CD14-positive monocyte (primary cell): Measurements from ENCODE around the gene SCN7A. TPM values are rescaled to one million over a fixed set of nuclear protein-coding genes. Genes with fewer than 3 reads are reported as not detected.

Experiments
- DNase-seq, 3 donors: peaks; one replicate each; pipeline ENCODE4 v3.0.0-alpha.2; 2011 to 2022
- H2AFZ ChIP-seq: 2 replicates; pipeline ENCODE4 v1.6.0; 2012; ENCODE audit warnings: mild to moderate bottlenecking, low read depth, low read length, inconsistent platforms; ENCODE audit not compliant: insufficient read depth, poor library complexity, severe bottlenecking
- H3K27ac ChIP-seq, 2 donors: 1 replicate in 1 of 2; 2 replicates in 1 of 2; pipeline ENCODE4 v1.5.1; 2012 to 2013; ENCODE audit warnings: low read length in 2 of 2, control low read depth in 1 of 2, inconsistent platforms in 1 of 2, low read depth in 1 of 2, mild to moderate bottlenecking in 1 of 2
- H3K27me3 ChIP-seq, 2 donors: one replicate each; pipeline versions ENCODE4 v1.6.0 to v1.6.1; 2011 to 2013; ENCODE audit warnings: low read length in 2 of 2; ENCODE audit not compliant: control insufficient read depth in 2 of 2, insufficient read depth in 2 of 2
- H3K36me3 ChIP-seq, 2 donors: replicated peaks in 1 of 2; 1 replicate in 1 of 2; 2 replicates in 1 of 2; pipeline versions ENCODE4 v1.5.1 to v1.6.1; 2012 to 2013; ENCODE audit warnings: low read length in 2 of 2, control low read depth in 1 of 2, inconsistent platforms in 1 of 2, mild to moderate bottlenecking in 1 of 2; ENCODE audit not compliant: insufficient read depth in 2 of 2, control insufficient read depth in 1 of 2
- H3K4me1 ChIP-seq, 2 donors: 1 replicate in 1 of 2; 2 replicates in 1 of 2; pipeline versions ENCODE4 v1.5.1 to v1.6.1; 2012 to 2013; ENCODE audit warnings: low read length in 2 of 2, control low read depth in 1 of 2, inconsistent platforms in 1 of 2, mild to moderate bottlenecking in 1 of 2, moderate library complexity in 1 of 2; ENCODE audit not compliant: insufficient read depth in 2 of 2, control insufficient read depth in 1 of 2
- H3K4me2 ChIP-seq: replicated peaks from 2 replicates; pipeline ENCODE3; 2012; ENCODE audit warnings: low read length, moderate library complexity, mild to moderate bottlenecking; ENCODE audit not compliant: poor library complexity, severe bottlenecking; ENCODE audit errors: extremely low read depth
- H3K4me3 ChIP-seq, 3 experiments: fragments of 200-600 bp in 1 of 3; sonication (generic) in 1 of 3; replicated peaks in 1 of 3; 1 replicate in 2 of 3; 2 replicates in 1 of 3; pipeline ENCODE4 v1.5.1; 2011 to 2013; ENCODE audit warnings: low read length in 3 of 3, mild to moderate bottlenecking in 3 of 3, control low read depth in 2 of 3, low read depth in 2 of 3, inconsistent platforms in 1 of 3, moderate library complexity in 1 of 3
- H3K79me2 ChIP-seq: 2 replicates; pipeline ENCODE4 v1.6.0; 2012; ENCODE audit warnings: mild to moderate bottlenecking, control low read depth, inconsistent platforms, low read length, moderate library complexity; ENCODE audit not compliant: insufficient read depth
- H3K9ac ChIP-seq: 2 replicates; pipeline ENCODE4 v1.6.0; 2017; ENCODE audit warnings: low read length, mild to moderate bottlenecking; ENCODE audit not compliant: insufficient read depth, poor library complexity, severe bottlenecking
- H3K9me3 ChIP-seq, 2 donors: replicated peaks in 1 of 2; 1 replicate in 1 of 2; 2 replicates in 1 of 2; pipeline versions ENCODE4 v1.5.1 to v1.6.1; 2012 to 2013; ENCODE audit warnings: low read length in 2 of 2, control low read depth in 1 of 2; ENCODE audit not compliant: control insufficient read depth in 1 of 2, insufficient read depth in 1 of 2
- H4K20me1 ChIP-seq: 2 replicates; pipeline ENCODE4 v1.6.0; 2012; ENCODE audit warnings: mild to moderate bottlenecking, low read length, control low read depth, moderate library complexity; ENCODE audit not compliant: insufficient read depth
- H3K27ac Mint-ChIP-seq, 7 donors: one replicate each; pipeline ENCODE4 v1.8.0; 2020; ENCODE audit warnings: mild to moderate bottlenecking in 7 of 7, mixed read lengths in 7 of 7, moderate library complexity in 6 of 7, inconsistent platforms in 2 of 7
- H3K27me3 Mint-ChIP-seq, 3 donors: one replicate each; pipeline ENCODE4 v1.8.0; 2021 to 2022; ENCODE audit warnings: low read depth in 3 of 3, mild to moderate bottlenecking in 3 of 3, mixed read lengths in 3 of 3, moderate library complexity in 3 of 3, inconsistent platforms in 1 of 3
- H3K36me3 Mint-ChIP-seq, 2 donors: one replicate each; pipeline ENCODE4 v1.8.0; 2020; ENCODE audit warnings: mixed read lengths in 2 of 2, inconsistent platforms in 1 of 2, mild to moderate bottlenecking in 1 of 2
- H3K4me1 Mint-ChIP-seq: one replicate; pipeline ENCODE4 v1.8.0; 2020; ENCODE audit warnings: mild to moderate bottlenecking, mixed read lengths
- H3K4me3 Mint-ChIP-seq, 2 donors: one replicate each; pipeline ENCODE4 v1.8.0; 2020; ENCODE audit warnings: mild to moderate bottlenecking in 2 of 2, mixed read lengths in 2 of 2, moderate library complexity in 1 of 2
- H3K9me3 Mint-ChIP-seq, 7 donors: one replicate each; pipeline ENCODE4 v1.8.0; 2020 to 2022; ENCODE audit warnings: mixed read lengths in 7 of 7, mild to moderate bottlenecking in 6 of 7, moderate library complexity in 6 of 7, inconsistent platforms in 2 of 7
- WGBS: methylation state at CpG from one replicate; pipeline ENCODE4 v1.1.5; 2013; ENCODE audit warnings: missing lambda C conversion rate; ENCODE audit not compliant: insufficient coverage; 5-methylcytosine and 5-hydroxymethylcytosine counted together
- intact Hi-C, 2 donors: fragments of 100-400 bp; cut with micrococcal nuclease; formaldehyde crosslinking; loops; one replicate each; pipeline versions ENCODE4 v1.15.0 to v1.15.1; 2023
- polyA plus RNA-seq, 3 donors: library from polyadenylated mRNA; depleted of rRNA in 1 of 3; unstranded in 2 of 3; stranded (reverse) in 1 of 3; fragments of 300-500 nt in 2 of 3; fragments of >200 nt in 1 of 3; fragmentation: Illumina TruSeq in 2 of 3; gene quantifications; 1 replicate in 2 of 3; 2 replicates in 1 of 3; pipeline ENCODE4 v1.2.3, GENCODE V29; 2012 to 2021
- TF ChIP-seq, protein P1 (sequence below): fragments of 200-600 bp; IDR thresholded peaks from one replicate; pipeline ENCODE4 v1.8.0; 2022; ENCODE audit warnings: antibody characterized with exemption, mild to moderate bottlenecking

The SCN7A gene
- polyA plus RNA-seq, 3 donors = not detected

DNA sequence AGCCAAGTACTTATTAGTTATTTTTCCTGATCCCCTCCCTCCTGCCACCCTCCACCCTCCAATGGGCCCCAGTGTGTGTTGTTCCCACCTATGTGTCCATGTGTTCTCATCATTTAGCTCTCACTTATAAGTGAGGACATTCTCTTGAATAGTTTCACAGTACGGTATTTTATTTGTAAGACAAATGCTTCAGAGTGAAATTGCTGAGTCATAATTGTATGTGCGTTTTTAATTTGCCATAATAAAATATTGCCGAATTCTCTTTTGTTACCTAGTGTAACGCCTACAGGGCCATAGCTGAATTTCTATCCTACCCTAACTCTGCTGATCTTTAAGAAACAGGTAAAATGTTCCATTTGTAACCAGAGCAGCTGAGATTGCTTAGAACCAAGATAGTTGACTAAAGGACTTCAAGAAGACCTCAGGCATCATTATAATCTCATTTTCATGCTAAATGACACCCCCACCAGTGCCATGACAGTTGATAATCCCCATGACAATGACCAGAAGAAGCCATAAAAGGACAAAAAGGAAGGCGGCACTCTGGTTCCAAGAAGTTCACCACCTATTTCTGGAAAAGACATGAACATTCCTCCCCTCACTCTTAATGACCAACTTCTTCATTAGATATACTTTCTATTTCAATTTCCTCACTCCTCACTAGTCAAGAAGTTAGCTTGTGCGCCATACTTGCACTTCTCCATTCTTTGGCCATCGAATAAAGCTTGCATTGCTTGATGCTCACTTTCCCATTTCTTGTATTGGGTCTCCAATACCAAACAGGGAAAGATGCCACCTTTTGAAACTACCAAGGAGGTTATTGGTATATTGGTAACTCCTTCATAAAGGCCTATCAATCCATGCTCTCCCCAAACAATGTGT, 136.7 kb downstream of the SCN7A start:
- Histone ChIP-seq H4K20me1 (no peaks in the 10 kb centered on the region), H3K4me3 (no peak overlapping the region), H2AFZ (no peak overlapping the region), H3K27ac (no peak overlapping the region), H3K27me3 (no peaks in the 10 kb centered on the region), H3K36me3 (no peaks in the 10 kb centered on the region), H3K9me3 (no peaks in the 10 kb centered on the region), H3K4me2 (no peak overlapping the region), H3K4me1 (no peaks in the 10 kb centered on the region), H3K9ac (no peak overlapping the region), H3K79me2 (no peaks in the 10 kb centered on the region)
- no peak for DNase-seq
- peaks cover 0 to 1% (median 0%) of the 10 kb centered on the region in 3 donors for H3K27me3 Mint-ChIP-seq
- 100% methylated on average over 1 of the region's 7 CpGs for WGBS
- H3K36me3 Mint-ChIP-seq = no peaks in the 10 kb centered on the region
- H3K4me1 Mint-ChIP-seq = no peaks in the 10 kb centered on the region
- TF ChIP-seq, protein P1, sequence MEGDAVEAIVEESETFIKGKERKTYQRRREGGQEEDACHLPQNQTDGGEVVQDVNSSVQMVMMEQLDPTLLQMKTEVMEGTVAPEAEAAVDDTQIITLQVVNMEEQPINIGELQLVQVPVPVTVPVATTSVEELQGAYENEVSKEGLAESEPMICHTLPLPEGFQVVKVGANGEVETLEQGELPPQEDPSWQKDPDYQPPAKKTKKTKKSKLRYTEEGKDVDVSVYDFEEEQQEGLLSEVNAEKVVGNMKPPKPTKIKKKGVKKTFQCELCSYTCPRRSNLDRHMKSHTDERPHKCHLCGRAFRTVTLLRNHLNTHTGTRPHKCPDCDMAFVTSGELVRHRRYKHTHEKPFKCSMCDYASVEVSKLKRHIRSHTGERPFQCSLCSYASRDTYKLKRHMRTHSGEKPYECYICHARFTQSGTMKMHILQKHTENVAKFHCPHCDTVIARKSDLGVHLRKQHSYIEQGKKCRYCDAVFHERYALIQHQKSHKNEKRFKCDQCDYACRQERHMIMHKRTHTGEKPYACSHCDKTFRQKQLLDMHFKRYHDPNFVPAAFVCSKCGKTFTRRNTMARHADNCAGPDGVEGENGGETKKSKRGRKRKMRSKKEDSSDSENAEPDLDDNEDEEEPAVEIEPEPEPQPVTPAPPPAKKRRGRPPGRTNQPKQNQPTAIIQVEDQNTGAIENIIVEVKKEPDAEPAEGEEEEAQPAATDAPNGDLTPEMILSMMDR = no peak
- no peak overlapping the region for H3K4me3 Mint-ChIP-seq
- H3K27ac Mint-ChIP-seq = no peak overlapping the region
- intact Hi-C loops = no loop called here
- H3K9me3 Mint-ChIP-seq = peaks cover 0 to 3% (median 0%) of the 10 kb centered on the region in 7 donors

Other genes starting within 250 kb of the SCN7A start
- under 1 TPM; 0.24 to 0.67 (median 0.26) TPM for gene SCN9A, start 118.3 kb downstream of the SCN7A start, polyA plus RNA-seq